HG03565 (cell line): ENCODE measurements around the gene LIPF.
A peak's percentile ranks its signal among the peaks of the same experiment; 100 is the strongest.
"Not testable (repeated sequence)": the region's sequence is repeated elsewhere in the genome, so short reads cannot be mapped to it uniquely, and the experiment has no call there.

ENCODE experiments used
- ATAC-seq: cut with Tn5 transposase; IDR thresholded peaks from one replicate; pipeline ENCODE4 v1.9.1; 2021; ENCODE audit warnings: mild to moderate bottlenecking, moderate library complexity; ENCODE audit not compliant: unreplicated experiment

The LIPF gene

GRCh38 chr10:88672041-88672440 lies 7.8 kb downstream of the LIPF start:
- ATAC-seq = no peak

- ATAC-seq = no peak
Observed at GRCh38 chr10:88676283-88677060, 12.2 kb downstream of the LIPF start.

GRCh38 chr10:88680958-88681357 lies 16.7 kb downstream of the LIPF start:
- ATAC-seq = no peak

- no peak for ATAC-seq
Observed at GRCh38 chr10:88682491-88682890, 18.2 kb downstream of the LIPF start.

GRCh38 chr10:88687853-88688467 lies 23.7 kb downstream of the LIPF start:
- ATAC-seq = no peak

GRCh38 chr10:88689366-88689765 lies 25.1 kb downstream of the LIPF start:
- no peak for ATAC-seq

GRCh38 chr10:88693392-88694020 lies 29.3 kb downstream of the LIPF start:
- ATAC-seq = no peak

GRCh38 chr10:88702848-88703597 lies 38.8 kb downstream of the LIPF start:
- no peak for ATAC-seq

GRCh38 chr10:88705958-88706357 lies 41.7 kb downstream of the LIPF start, which contains the start of gene LIPK:
Gene LIPK, plus strand, starts transcription at chr10:88706249. Its CDS starts 18,295 bp downstream, at chr10:88724544.
- no peak for ATAC-seq

- ATAC-seq = peak; percentile 51
Observed at GRCh38 chr10:88707429-88708155, 43.4 kb downstream of the LIPF start.

- ATAC-seq = not testable (repeated sequence)
Observed at GRCh38 chr10:88709361-88709760, 45.1 kb downstream of the LIPF start.

- no peak for ATAC-seq
Observed at GRCh38 chr10:88715517-88715916, 51.3 kb downstream of the LIPF start.

GRCh38 chr10:88721392-88721791 lies 57.1 kb downstream of the LIPF start:
- no peak for ATAC-seq

- no peak for ATAC-seq
Observed at GRCh38 chr10:88725798-88726197, 61.6 kb downstream of the LIPF start.

GRCh38 chr10:88728107-88728763 lies 64.0 kb downstream of the LIPF start:
- no peak for ATAC-seq
